ENCODE data around the gene CTNND2.

CTNND2 gene

DNA sequence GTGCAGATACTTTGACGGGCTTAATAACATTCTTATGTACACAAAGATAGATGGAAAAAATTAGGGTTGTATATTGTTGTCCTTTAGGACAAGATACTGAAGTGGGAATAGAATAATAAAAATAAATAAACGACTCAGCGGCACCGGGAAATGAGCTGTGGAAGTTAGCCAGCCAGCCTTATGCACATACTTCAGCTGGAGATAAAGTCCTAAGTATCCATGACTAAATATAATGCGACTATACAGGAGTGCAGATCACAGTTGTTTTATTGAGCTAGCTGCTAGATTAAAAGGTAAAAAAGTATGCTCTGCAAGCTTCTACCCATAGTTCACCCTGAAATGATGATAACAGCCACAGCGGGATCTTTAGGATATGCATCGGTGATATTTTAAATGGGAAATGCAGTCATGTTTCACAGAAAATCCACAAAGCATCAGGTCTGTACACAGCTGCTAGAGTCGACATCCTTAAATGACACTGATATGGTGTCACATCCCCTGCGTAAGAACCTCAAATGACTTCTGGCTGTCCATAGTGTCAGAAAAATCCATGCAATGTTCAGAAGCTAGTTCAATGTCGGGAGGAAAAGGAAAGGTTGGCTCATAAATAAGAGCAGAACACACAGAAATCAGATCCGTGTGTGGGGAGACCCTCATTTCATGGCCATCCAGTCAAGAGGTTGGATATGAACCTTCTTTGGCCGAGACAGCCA lies 750.4 kb downstream of the CTNND2 start:
- no peak for TF ChIP-seq CTCF (IDR thresholded peaks at IDR 0.05; ENCODE audit: insufficient read depth, low read length, missing control alignments)
- DNase-seq (ENCODE audit: low read depth, low spot score): no peak
- ChIA-PET POLR2A (no interaction called here), CTCF (no interaction called here)
- H3K4me3 ChIP-seq (ENCODE audit: low read depth, low read length): no peak overlapping the region

DNA sequence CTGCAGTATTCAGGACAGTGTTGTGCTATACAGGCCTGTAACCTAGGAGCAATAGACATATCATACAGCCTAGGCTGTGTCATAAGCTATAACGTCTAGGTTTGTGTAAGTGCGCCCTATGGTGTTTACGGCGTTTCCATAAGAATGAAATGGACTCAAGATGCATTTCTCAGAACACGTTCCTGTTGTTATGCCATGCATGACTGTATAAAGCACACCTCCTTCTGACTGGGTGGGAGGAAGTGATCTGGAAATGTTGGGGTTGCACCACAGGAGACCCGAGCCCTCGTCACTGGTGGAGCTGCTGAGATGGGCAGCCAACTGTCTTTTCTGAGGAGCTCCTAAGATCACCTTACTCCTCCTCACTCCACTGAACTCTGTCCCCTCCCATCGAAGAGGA lies 751.9 kb downstream of the CTNND2 start:
- POLR2A ChIA-PET: no interaction called here
- TF ChIP-seq CTCF (IDR thresholded peaks at IDR 0.05; ENCODE audit: insufficient read depth, low read length, missing control alignments): no peak
- CTCF ChIA-PET: no interaction called here
- DNase-seq (ENCODE audit: low read depth, low spot score): no peak
- no peak overlapping the region for H3K4me3 ChIP-seq (ENCODE audit: low read depth, low read length)

DNA sequence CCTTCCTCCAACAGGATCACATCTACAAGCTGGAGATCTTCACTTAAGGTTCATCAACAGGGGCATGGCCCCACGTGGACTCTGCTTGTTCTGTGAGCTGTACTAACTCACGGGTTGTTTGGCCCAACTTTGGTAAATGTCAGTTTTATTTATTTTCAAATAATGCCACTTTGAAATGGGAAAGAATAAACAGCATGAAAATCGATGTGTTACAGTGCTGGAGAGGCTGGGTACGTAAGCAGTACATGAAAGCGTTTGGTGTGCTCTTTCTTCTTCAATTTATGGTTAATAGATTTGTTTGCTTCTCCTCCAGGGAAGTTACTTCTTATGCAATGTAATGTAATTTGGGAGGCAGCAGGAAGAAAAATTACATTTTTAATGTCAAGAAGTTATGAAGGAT lies 753.3 kb downstream of the CTNND2 start:
- DNase-seq (ENCODE audit: low read depth, low spot score): no peak
- TF ChIP-seq CTCF (IDR thresholded peaks at IDR 0.05; ENCODE audit: insufficient read depth, low read length, missing control alignments): no peak
- no peak overlapping the region for H3K4me3 ChIP-seq (ENCODE audit: low read depth, low read length)
- ChIA-PET CTCF (no interaction called here), POLR2A (no interaction called here)

DNA sequence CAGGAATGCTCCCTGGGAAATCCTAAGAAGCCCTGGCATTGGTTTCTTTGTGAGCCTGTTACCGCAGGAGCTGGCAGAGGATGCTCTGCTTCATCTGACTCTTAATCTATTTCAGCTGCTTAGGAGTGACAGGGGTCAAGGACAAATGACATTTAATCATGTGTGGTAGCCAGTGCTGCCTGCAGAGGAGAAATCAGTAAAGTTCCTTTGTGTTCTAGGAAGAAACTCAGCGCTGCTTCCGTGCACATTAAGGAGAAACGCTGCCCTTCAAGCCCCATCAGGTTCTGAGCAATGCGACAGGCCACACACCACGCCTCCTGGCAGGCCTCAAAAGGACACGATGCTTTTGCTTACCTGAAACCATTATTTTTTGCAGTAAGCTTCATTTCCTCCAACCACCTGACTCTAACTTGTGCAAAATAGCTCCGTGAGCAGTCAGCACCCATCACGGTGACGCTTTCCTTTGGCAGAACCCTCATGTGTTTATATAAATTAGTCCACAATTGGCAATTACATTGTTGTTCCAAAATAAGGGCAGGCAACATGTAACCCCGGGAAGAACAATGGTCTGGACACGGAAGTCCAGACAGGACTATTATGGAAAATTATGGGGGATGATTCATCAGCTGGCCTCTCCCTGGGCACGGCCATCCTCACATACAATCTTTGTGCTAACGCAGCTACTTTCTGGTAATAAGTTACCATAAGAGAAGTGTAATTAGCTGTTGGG lies 755.3 kb downstream of the CTNND2 start:
- POLR2A ChIA-PET: no interaction called here
- TF ChIP-seq CTCF (IDR thresholded peaks at IDR 0.05; ENCODE audit: insufficient read depth, low read length, missing control alignments): no peak
- DNase-seq (ENCODE audit: low read depth, low spot score): no peak
- no peak overlapping the region for H3K4me3 ChIP-seq (ENCODE audit: low read depth, low read length)
- CTCF ChIA-PET: no interaction called here

- ChIA-PET CTCF (no interaction called here), POLR2A (no interaction called here)
- DNase-seq (ENCODE audit: low read depth, low spot score): no peak
- TF ChIP-seq CTCF (IDR thresholded peaks at IDR 0.05; ENCODE audit: insufficient read depth, low read length, missing control alignments): no peak
- no peak overlapping the region for H3K4me3 ChIP-seq (ENCODE audit: low read depth, low read length)
These were observed 758.1 kb downstream of the CTNND2 start for GRCh38 chr5:11146171-11146570.

- POLR2A ChIA-PET: no interaction called here
These were observed 760.6 kb downstream of the CTNND2 start for GRCh38 chr5:11143456-11144267.

More at GRCh38 chr5:11143456-11144267, 760.6 kb downstream of the CTNND2 start:
- CTCF ChIA-PET: interaction anchor here (1.0 kb wide), 1 partner anchor 39 kb away, joined by 3 read pairs; no protein-coding TSS in a partner anchor
- no peak for DNase-seq (ENCODE audit: low read depth, low spot score)
- no peak for TF ChIP-seq CTCF (IDR thresholded peaks at IDR 0.05; ENCODE audit: insufficient read depth, low read length, missing control alignments)
- H3K4me3 ChIP-seq (ENCODE audit: low read depth, low read length): no peak overlapping the region
